HG02610 (cell line): ENCODE data around the gene FREM1.

Source experiments
- ATAC-seq: cut with Tn5 transposase; IDR thresholded peaks from one replicate; pipeline ENCODE4 v1.9.1; 2021; ENCODE audit warnings: mild to moderate bottlenecking, moderate library complexity; ENCODE audit not compliant: unreplicated experiment

The FREM1 gene

GRCh38 chr9:14769230-14769571 lies 141.0 kb downstream of the FREM1 start:
- no peak for ATAC-seq

- no peak for ATAC-seq
These were observed 141.6 kb downstream of the FREM1 start for GRCh38 chr9:14768405-14769229.

- ATAC-seq: no peak
These were observed 143.9 kb downstream of the FREM1 start for GRCh38 chr9:14766299-14766698.

- ATAC-seq: no peak
These were observed 148.6 kb downstream of the FREM1 start for GRCh38 chr9:14761584-14761983.

GRCh38 chr9:14760060-14760459 lies 150.2 kb downstream of the FREM1 start:
- ATAC-seq: no peak

- no peak for ATAC-seq
These were observed 153.9 kb downstream of the FREM1 start for GRCh38 chr9:14756291-14756690.

GRCh38 chr9:14752871-14753270 lies 157.4 kb downstream of the FREM1 start:
- no peak for ATAC-seq

- ATAC-seq: no peak
These were observed 158.0 kb downstream of the FREM1 start for GRCh38 chr9:14752271-14752670.

- ATAC-seq: no peak
These were observed 159.4 kb downstream of the FREM1 start for GRCh38 chr9:14750821-14751220.

- no peak for ATAC-seq
These were observed 160.5 kb downstream of the FREM1 start for GRCh38 chr9:14749741-14750211.

- no peak for ATAC-seq
These were observed 161.9 kb downstream of the FREM1 start for GRCh38 chr9:14748373-14748772.

- ATAC-seq: no peak
These were observed 163.1 kb downstream of the FREM1 start for GRCh38 chr9:14747111-14747510.

GRCh38 chr9:14746626-14747025 lies 163.6 kb downstream of the FREM1 start:
- ATAC-seq: no peak

GRCh38 chr9:14744768-14745167 lies 165.5 kb downstream of the FREM1 start:
- ATAC-seq: no peak

GRCh38 chr9:14741369-14741768 lies 168.9 kb downstream of the FREM1 start:
- ATAC-seq: peak; percentile 91

GRCh38 chr9:14733133-14733532 lies 177.1 kb downstream of the FREM1 start:
- no peak for ATAC-seq

GRCh38 chr9:14731294-14731981 lies 178.8 kb downstream of the FREM1 start:
- ATAC-seq: no peak

GRCh38 chr9:14730461-14730898 lies 179.7 kb downstream of the FREM1 start:
- ATAC-seq: no peak

GRCh38 chr9:14723301-14723700 lies 186.9 kb downstream of the FREM1 start:
- no peak for ATAC-seq

- ATAC-seq: no peak
These were observed 187.7 kb downstream of the FREM1 start, which contains the start of gene CER1 for GRCh38 chr9:14722391-14723035. Gene CER1, minus strand, starts transcription at chr9:14722733. Its CDS starts 61 bp downstream, at chr9:14722672.

- no peak for ATAC-seq
These were observed 190.9 kb downstream of the FREM1 start for GRCh38 chr9:14719231-14719923.
